H9 (cell line): ENCODE measurements around the gene OR51A7. TPM values are rescaled to one million over a fixed set of nuclear protein-coding genes. Genes with fewer than 3 reads are reported as not detected.

Experiments used
- DNase-seq: peaks from one replicate; pipeline ENCODE4 v3.0.0-alpha.2; 2017
- H2AFZ ChIP-seq: one replicate; pipeline ENCODE4 v1.6.1; 2013; ENCODE audit warnings: mild to moderate bottlenecking, low read length, control low read depth, moderate library complexity
- H2AK5ac ChIP-seq: 2 replicates; pipeline ENCODE4 v1.6.1; 2013; ENCODE audit warnings: low read length, control low read depth, mixed read lengths; ENCODE audit not compliant: insufficient read length
- H2BK120ac ChIP-seq: one replicate; pipeline ENCODE4 v1.6.1; 2013; ENCODE audit warnings: low read depth, mild to moderate bottlenecking, low read length, control low read depth, inconsistent platforms; ENCODE audit not compliant: poor library complexity, severe bottlenecking
- H2BK12ac ChIP-seq: 2 replicates; pipeline ENCODE4 v1.6.1; 2013; ENCODE audit warnings: low read length, control low read depth, mixed read lengths, low read depth; ENCODE audit not compliant: insufficient read length
- H2BK15ac ChIP-seq: 2 replicates; pipeline ENCODE4 v1.6.1; 2013; ENCODE audit warnings: low read depth, low read length, control low read depth
- H2BK20ac ChIP-seq: one replicate; pipeline ENCODE4 v1.6.1; 2013; ENCODE audit warnings: low read depth, mild to moderate bottlenecking, low read length, control low read depth, inconsistent platforms; ENCODE audit not compliant: poor library complexity, severe bottlenecking
- H2BK5ac ChIP-seq: 2 replicates; pipeline ENCODE4 v1.6.1; 2013; ENCODE audit warnings: low read length, control low read depth, mixed read lengths; ENCODE audit not compliant: insufficient read length
- H3K14ac ChIP-seq: 2 replicates; pipeline ENCODE4 v1.6.1; 2013; ENCODE audit warnings: low read length, control low read depth; ENCODE audit not compliant: insufficient read depth
- H3K18ac ChIP-seq: 2 replicates; pipeline ENCODE4 v1.6.1; 2013; ENCODE audit warnings: low read depth, mild to moderate bottlenecking, mixed read lengths, low read length, control low read depth; ENCODE audit not compliant: insufficient read length
- H3K23ac ChIP-seq: 2 replicates; pipeline ENCODE4 v1.6.1; 2013; ENCODE audit warnings: low read length, control low read depth, mixed read lengths, low read depth; ENCODE audit not compliant: insufficient read length
- H3K23me2 ChIP-seq: 2 replicates; pipeline ENCODE4 v1.6.1; 2013; ENCODE audit warnings: low read depth, mild to moderate bottlenecking, mixed read lengths, low read length, control low read depth; ENCODE audit not compliant: insufficient read length, poor library complexity, severe bottlenecking
- H3K27ac ChIP-seq: 2 replicates; pipeline ENCODE4 v1.5.1; 2013; ENCODE audit warnings: low read length, control low read depth, mixed read lengths, low read depth; ENCODE audit not compliant: insufficient read length
- H3K27me3 ChIP-seq: 2 replicates; pipeline ENCODE4 v1.6.1; 2013; ENCODE audit warnings: low read length, control low read depth, inconsistent platforms; ENCODE audit not compliant: insufficient read depth
- H3K4ac ChIP-seq: 2 replicates; pipeline ENCODE4 v1.6.1; 2013; ENCODE audit warnings: low read depth, mild to moderate bottlenecking, control low read depth, inconsistent platforms, low read length, moderate library complexity
- H3K4me1 ChIP-seq: 2 replicates; pipeline ENCODE4 v1.6.1; 2013; ENCODE audit warnings: low read length, control low read depth, inconsistent platforms; ENCODE audit not compliant: insufficient read depth
- H3K4me2 ChIP-seq: 2 replicates; pipeline ENCODE4 v1.6.1; 2013; ENCODE audit warnings: low read length, control low read depth, mixed read lengths; ENCODE audit not compliant: insufficient read length, insufficient read depth
- H3K56ac ChIP-seq: 2 replicates; pipeline ENCODE4 v1.6.1; 2013; ENCODE audit warnings: low read depth, mild to moderate bottlenecking, mixed read lengths, low read length, control low read depth; ENCODE audit not compliant: insufficient read length
- H3K79me1 ChIP-seq: 2 replicates; pipeline ENCODE4 v1.6.1; 2013; ENCODE audit warnings: low read depth, mild to moderate bottlenecking, moderate library complexity, low read length, control low read depth, inconsistent platforms; ENCODE audit not compliant: insufficient read depth, poor library complexity, severe bottlenecking
- H3K79me2 ChIP-seq: 2 replicates; pipeline ENCODE4 v1.6.1; 2013; ENCODE audit warnings: low read length, control low read depth, inconsistent platforms; ENCODE audit not compliant: insufficient read depth
- H3K9ac ChIP-seq: 2 replicates; pipeline ENCODE4 v1.6.1; 2013; ENCODE audit warnings: low read length, control low read depth, mixed read lengths; ENCODE audit not compliant: insufficient read length; ENCODE audit errors: extremely low read depth
- H3K9me3 ChIP-seq: one replicate; pipeline ENCODE4 v1.6.1; 2013; ENCODE audit warnings: low read depth, low read length, inconsistent platforms; ENCODE audit not compliant: control insufficient read depth
- H3T11ph ChIP-seq: one replicate; pipeline ENCODE4 v1.6.1; 2013; ENCODE audit warnings: mild to moderate bottlenecking, low read length, control low read depth, inconsistent platforms
- H4K20me1 ChIP-seq: one replicate; pipeline ENCODE4 v1.6.1; 2013; ENCODE audit not compliant: control insufficient read depth, insufficient read length, insufficient read depth
- H4K5ac ChIP-seq: 2 replicates; pipeline ENCODE4 v1.6.1; 2013; ENCODE audit warnings: low read depth, mild to moderate bottlenecking, mixed read lengths, low read length, control low read depth; ENCODE audit not compliant: insufficient read length
- H4K8ac ChIP-seq: replicated peaks from 2 replicates; pipeline ENCODE4 v1.6.1; 2013; ENCODE audit warnings: low read length, control low read depth, mixed read lengths, low read depth; ENCODE audit not compliant: insufficient read length
- H4K91ac ChIP-seq: 2 replicates; pipeline ENCODE4 v1.6.1; 2013; ENCODE audit warnings: low read depth, mild to moderate bottlenecking, moderate library complexity, mixed read lengths, low read length, control low read depth; ENCODE audit not compliant: insufficient read length
- H3K27ac Mint-ChIP-seq, 3 experiments: 2 replicates in 2 of 3; 3 replicates in 1 of 3; pipeline ENCODE4 v1.8.0; 2020 to 2021; ENCODE audit warnings: mixed read lengths in 3 of 3, mild to moderate bottlenecking in 1 of 3, moderate library complexity in 1 of 3
- H3K27me3 Mint-ChIP-seq: 2 replicates; pipeline ENCODE4 v1.8.0; 2021; ENCODE audit warnings: low read depth, mild to moderate bottlenecking, moderate library complexity, mixed read lengths
- H3K36me3 Mint-ChIP-seq, 3 experiments: 2 replicates in 2 of 3; 3 replicates in 1 of 3; pipeline ENCODE4 v1.8.0; 2020 to 2021; ENCODE audit warnings: low read depth in 3 of 3, mixed read lengths in 3 of 3; ENCODE audit not compliant: insufficient read depth in 1 of 3
- H3K4me1 Mint-ChIP-seq, 2 experiments: 2 replicates each; pipeline ENCODE4 v1.8.0; 2020; ENCODE audit warnings: mixed read lengths in 2 of 2
- H3K4me3 Mint-ChIP-seq, 2 experiments: 2 replicates in 1 of 2; 3 replicates in 1 of 2; pipeline ENCODE4 v1.8.0; 2020 to 2021; ENCODE audit warnings: mild to moderate bottlenecking in 2 of 2, mixed read lengths in 2 of 2, moderate library complexity in 1 of 2
- H3K9me3 Mint-ChIP-seq, 2 experiments: 2 replicates in 1 of 2; 3 replicates in 1 of 2; pipeline ENCODE4 v1.8.0; 2020; ENCODE audit warnings: mild to moderate bottlenecking in 2 of 2, mixed read lengths in 2 of 2, moderate library complexity in 1 of 2
- CTCF ChIP-seq: fragments of 200-600 bp; sonication (generic); conservative IDR thresholded peaks from 3 replicates; pipeline ENCODE4 v1.8.0; 2021; ENCODE audit warnings: antibody characterized with exemption, mild to moderate bottlenecking
- WGBS: extraction: QIAGEN DNeasy Blood & Tissue Kit; methylation state at CpG from one replicate; pipeline ENCODE4 v1.1.7; 2013; ENCODE audit warnings: missing lambda C conversion rate, low lambda C conversion rate, mixed read lengths; ENCODE audit not compliant: insufficient read length; ENCODE audit errors: extremely low coverage; 5-methylcytosine and 5-hydroxymethylcytosine counted together
- total RNA-seq: library from RNA; stranded (reverse); gene quantifications from 2 replicates; pipeline ENCODE4 v1.2.1, GENCODE V29; 2021

Gene OR51A7
- total RNA-seq, 1 experiment from 2014 or later: not detected

GRCh38 chr11:4890279-4890678, 13.3 kb upstream of the OR51A7 start:
- Histone ChIP-seq H2BK120ac (no peak overlapping the region), H3K4me2 (no peak overlapping the region), H3K23me2 (no peaks in the 10 kb centered on the region), H3K9me3 (no peaks in the 10 kb centered on the region), H3K79me1 (no peaks in the 10 kb centered on the region), H4K91ac (no peak overlapping the region), H2BK5ac (no peak overlapping the region), H3K23ac (no peak overlapping the region), H3K4ac (no peak overlapping the region), H3K18ac (no peak overlapping the region), H2BK20ac (no peak overlapping the region), H2BK12ac (no peak overlapping the region), H3T11ph (no peak overlapping the region), H3K4me1 (no peaks in the 10 kb centered on the region), H3K79me2 (no peaks in the 10 kb centered on the region), H3K9ac (no peak overlapping the region), H4K8ac (no peak overlapping the region), H2AK5ac (no peak overlapping the region), H3K27ac (no peak overlapping the region), H4K5ac (no peak overlapping the region), H3K56ac (no peak overlapping the region), H3K27me3 (no peaks in the 10 kb centered on the region), H2BK15ac (no peak overlapping the region), H4K20me1 (no peaks in the 10 kb centered on the region), H2AFZ (no peak overlapping the region), H3K14ac (no peak overlapping the region)
- Mint-ChIP-seq H3K4me3 (no peak overlapping the region), H3K9me3 (no peaks in the 10 kb centered on the region), H3K4me1 (no peaks in the 10 kb centered on the region), H3K27ac (no peak overlapping the region), H3K27me3 (no peaks in the 10 kb centered on the region), H3K36me3 (no peaks in the 10 kb centered on the region)
- DNase-seq: no peak
- WGBS: no CpG with 5 or more reads among the region's 2 CpGs
- no peak for TF ChIP-seq CTCF
